ENCODE results near the gene KRTAP12-3.

GRCh38 chr21:44615911-44616590, 41.7 kb upstream of the KRTAP12-3 start:
- TF ChIP-seq CTCF (IDR thresholded peaks at IDR 0.05) (no peak), POLR2AphosphoS5 (IDR thresholded peaks at IDR 0.05) (no peak)
